HAP-1 (cell line): ENCODE results near the gene ASB2.

ENCODE experiments used
- DNase-seq, 2 experiments: peaks; one replicate each; pipeline ENCODE4 v3.0.0-alpha.2; 2016 to 2020; ENCODE audit warnings: low spot score in 2 of 2
- H3K27me3 ChIP-seq: fragments of 250-450 bp; sonication (Bioruptor Pico); 2 replicates; pipeline ENCODE4 v1.5.1; 2020; ENCODE audit warnings: low read depth, mild to moderate bottlenecking, moderate library complexity
- H3K36me3 ChIP-seq: fragments of 250-450 bp; sonication (Bioruptor Pico); replicated peaks from 2 replicates; pipeline ENCODE4 v1.5.1; 2020; ENCODE audit warnings: mild to moderate bottlenecking
- H3K4me1 ChIP-seq: fragments of 250-450 bp; sonication (Bioruptor Pico); 2 replicates; pipeline ENCODE4 v1.5.1; 2020; ENCODE audit warnings: mild to moderate bottlenecking
- H3K4me3 ChIP-seq: fragments of 250-450 bp; sonication (Bioruptor Pico); 2 replicates; pipeline ENCODE4 v1.5.1; 2020; ENCODE audit warnings: mild to moderate bottlenecking, moderate library complexity
- H3K9me3 ChIP-seq: fragments of 250-450 bp; sonication (Bioruptor Pico); 2 replicates; pipeline ENCODE4 v1.5.1; 2020; ENCODE audit warnings: mild to moderate bottlenecking, moderate library complexity
- in situ Hi-C: fragments of 300-500 bp; cut with MboI; formaldehyde crosslinking; loops from 3 replicates; pipeline ENCODE4 v1.14.3; 2020; ENCODE audit warnings: low sequenced_read_pairs, inconsistent platforms, mixed read lengths

The ASB2 gene

GRCh38 chr14:93892923-93893558, 83.3 kb downstream of the ASB2 start:
- Histone ChIP-seq H3K4me3 (no peak overlapping the region), H3K9me3 (no peaks in the 10 kb centered on the region), H3K27me3 (no peaks in the 10 kb centered on the region), H3K4me1 (peaks cover 6% of the 10 kb centered on the region), H3K36me3 (no peaks in the 10 kb centered on the region)
- in situ Hi-C loops, result no loop called here
- DNase-seq, result peak; percentile 42 to 91

DNA sequence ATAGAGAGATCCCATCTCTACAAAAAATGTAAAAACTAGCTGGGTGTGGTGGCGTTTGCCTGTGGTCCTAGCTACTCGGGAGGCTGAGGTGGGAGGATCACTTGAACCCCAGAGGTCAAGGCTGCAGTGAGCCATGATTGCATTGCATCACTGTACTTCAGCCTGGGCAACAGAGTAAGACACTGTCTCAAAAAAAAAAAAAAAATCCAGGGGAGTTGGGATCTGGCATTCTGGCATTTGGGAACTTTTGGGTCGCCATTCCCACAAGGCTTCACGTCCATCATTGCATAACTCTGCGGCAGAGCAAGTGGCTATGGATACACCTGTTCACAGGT, 83.9 kb downstream of the ASB2 start:
- H3K9me3 ChIP-seq, result no peaks in the 10 kb centered on the region
- peaks cover under 1% of the 10 kb centered on the region; the same call in 1 of the 2 replicates for H3K27me3 ChIP-seq
- in situ Hi-C loops, result no loop called here
- no peaks in the 10 kb centered on the region for H3K36me3 ChIP-seq
- H3K4me3 ChIP-seq, result no peak overlapping the region
- DNase-seq, result no peak
- peaks cover 6% of the 10 kb centered on the region for H3K4me1 ChIP-seq

DNA sequence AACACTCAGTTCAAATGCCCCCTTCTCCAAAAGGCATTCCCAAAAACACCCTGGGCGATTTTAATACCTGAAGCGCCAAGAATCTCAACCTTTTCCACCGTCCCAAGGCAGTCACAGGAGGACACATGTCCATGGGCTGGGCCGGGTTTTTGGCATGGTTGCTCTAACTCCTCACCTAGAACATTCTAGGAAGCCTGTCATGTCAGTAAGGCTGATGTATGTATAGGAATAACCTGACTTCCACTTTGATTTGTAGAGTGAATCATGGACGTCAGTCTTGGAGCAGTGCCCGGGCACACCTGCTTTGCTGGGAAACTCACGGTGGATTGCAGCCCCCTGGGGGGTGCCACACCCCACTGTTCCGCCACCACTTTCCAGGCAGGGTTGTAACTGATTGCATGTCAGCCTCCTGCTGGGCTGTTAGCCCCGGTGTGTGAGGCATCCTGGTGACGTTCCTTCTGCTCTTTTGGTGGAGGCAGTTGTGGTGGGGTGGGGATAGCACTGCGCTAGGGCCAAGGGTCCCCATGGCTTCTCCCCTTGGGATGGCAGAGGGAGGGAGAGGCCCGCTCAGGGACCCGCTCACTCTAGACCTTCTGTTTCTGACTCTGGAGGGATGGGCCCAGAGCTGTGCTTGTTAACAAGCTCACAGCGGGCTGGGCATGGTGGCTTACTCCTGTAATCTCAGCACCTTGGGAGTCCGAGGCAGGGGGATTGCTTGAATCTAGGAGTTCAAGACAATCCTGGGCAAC, 84.4 kb downstream of the ASB2 start:
- in situ Hi-C loops, result no loop called here
- peaks cover 6% of the 10 kb centered on the region; the same call in 1 of the 2 replicates for H3K27me3 ChIP-seq
- H3K4me3 ChIP-seq, result no peak overlapping the region
- DNase-seq, result no peak
- H3K36me3 ChIP-seq, result no peaks in the 10 kb centered on the region
- peaks cover 6% of the 10 kb centered on the region for H3K4me1 ChIP-seq
- no peaks in the 10 kb centered on the region for H3K9me3 ChIP-seq

DNA sequence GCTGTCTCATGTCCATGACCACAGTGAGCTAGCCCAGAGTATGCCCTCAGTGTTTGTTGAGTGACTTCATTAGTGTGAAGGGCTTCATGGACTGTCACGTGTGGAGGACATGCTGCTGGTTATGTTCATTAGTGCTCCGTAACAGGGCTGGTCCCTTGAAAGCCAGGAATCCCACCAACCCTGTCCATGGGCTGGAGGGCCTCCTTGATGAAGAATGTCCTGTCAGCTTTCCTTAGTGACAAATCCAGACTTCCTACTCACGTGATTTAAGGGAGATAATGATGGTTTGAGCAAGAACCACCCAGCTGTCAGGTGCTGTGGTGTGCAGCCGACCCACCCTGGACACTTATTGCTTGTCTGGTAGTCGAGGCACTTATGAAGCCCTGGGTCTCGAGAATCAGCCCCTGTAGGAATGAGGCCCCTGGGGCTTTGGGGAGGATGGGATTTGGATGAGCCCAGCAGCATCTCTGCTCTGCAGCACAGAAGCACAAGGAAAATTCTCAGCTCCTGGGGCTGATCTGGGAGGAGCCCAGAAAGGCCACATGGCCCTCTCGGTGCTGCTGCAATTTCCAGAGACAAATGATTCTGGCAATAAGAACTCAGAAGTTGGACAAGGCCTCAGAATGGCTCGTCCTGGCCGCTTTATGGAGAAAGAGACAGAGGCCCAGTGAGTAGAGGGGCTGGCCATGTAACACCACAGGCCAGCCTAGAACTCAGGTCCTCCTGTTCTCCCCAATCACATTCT, 86.5 kb downstream of the ASB2 start:
- H3K27me3 ChIP-seq, result peaks cover 9% of the 10 kb centered on the region
- H3K9me3 ChIP-seq, result no peaks in the 10 kb centered on the region; the same call in 1 of the 2 replicates
- H3K36me3 ChIP-seq, result no peaks in the 10 kb centered on the region
- no peak for DNase-seq
- peaks cover 6% of the 10 kb centered on the region for H3K4me1 ChIP-seq
- no peak overlapping the region for H3K4me3 ChIP-seq
- in situ Hi-C loops, result no loop called here

- peaks cover 9% of the 10 kb centered on the region for H3K27me3 ChIP-seq
- in situ Hi-C loops, result no loop called here
- peaks cover 3% of the 10 kb centered on the region for H3K4me1 ChIP-seq
- H3K36me3 ChIP-seq, result no peaks in the 10 kb centered on the region
- H3K9me3 ChIP-seq, result no peaks in the 10 kb centered on the region; the same call in 1 of the 2 replicates
- no peak for DNase-seq
- no peak overlapping the region for H3K4me3 ChIP-seq
Measured at GRCh38 chr14:93888995-93889394, 87.4 kb downstream of the ASB2 start.

- Histone ChIP-seq H3K4me3 (no peak overlapping the region), H3K27me3 (peaks cover 9% of the 10 kb centered on the region), H3K4me1 (no peaks in the 10 kb centered on the region; the same call in 1 of the 2 replicates), H3K9me3 (peaks cover 4% of the 10 kb centered on the region; the same call in 1 of the 2 replicates), H3K36me3 (no peaks in the 10 kb centered on the region)
- in situ Hi-C loops, result no loop called here
- DNase-seq, result no peak
Measured at GRCh38 chr14:93884950-93885349, 91.4 kb downstream of the ASB2 start.
